GM19468 (cell line): ENCODE data around the gene PELI2.

Experiments
- ATAC-seq: cut with Tn5 transposase; IDR thresholded peaks from one replicate; pipeline ENCODE4 v1.9.1; 2021; ENCODE audit warnings: mild to moderate bottlenecking, moderate library complexity, moderate number of reproducible peaks; ENCODE audit not compliant: unreplicated experiment; ENCODE audit errors: extremely low read depth

PELI2 gene

DNA sequence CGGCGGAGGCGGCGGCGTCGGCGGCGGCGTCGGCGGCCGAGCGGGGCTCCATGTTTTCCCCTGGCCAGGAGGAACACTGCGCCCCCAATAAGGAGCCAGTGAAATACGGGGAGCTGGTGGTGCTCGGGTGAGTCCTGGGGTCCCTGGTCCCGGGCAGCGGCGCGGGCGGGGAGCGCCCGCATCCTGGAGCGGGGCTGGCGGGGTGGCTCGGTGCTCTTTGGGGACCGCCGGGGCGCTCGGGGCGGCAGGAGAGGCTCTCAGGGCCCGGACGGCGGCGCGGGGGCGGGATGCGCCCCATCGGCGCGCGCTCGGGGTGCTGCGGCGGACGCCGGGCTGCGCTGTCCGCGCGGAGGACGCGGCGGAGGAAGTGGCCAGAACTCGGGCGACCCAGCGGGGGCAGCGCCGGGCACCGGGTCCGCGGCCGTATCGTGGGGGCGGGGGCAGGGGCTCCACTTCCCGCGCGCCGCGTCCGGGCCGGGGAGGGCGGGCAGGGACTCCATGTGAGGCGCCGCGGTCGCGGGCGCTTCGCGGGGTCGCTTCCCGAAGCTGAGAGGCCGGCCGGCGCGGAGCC, 485 bp downstream of the PELI2 start:
- ATAC-seq: no peak

DNA sequence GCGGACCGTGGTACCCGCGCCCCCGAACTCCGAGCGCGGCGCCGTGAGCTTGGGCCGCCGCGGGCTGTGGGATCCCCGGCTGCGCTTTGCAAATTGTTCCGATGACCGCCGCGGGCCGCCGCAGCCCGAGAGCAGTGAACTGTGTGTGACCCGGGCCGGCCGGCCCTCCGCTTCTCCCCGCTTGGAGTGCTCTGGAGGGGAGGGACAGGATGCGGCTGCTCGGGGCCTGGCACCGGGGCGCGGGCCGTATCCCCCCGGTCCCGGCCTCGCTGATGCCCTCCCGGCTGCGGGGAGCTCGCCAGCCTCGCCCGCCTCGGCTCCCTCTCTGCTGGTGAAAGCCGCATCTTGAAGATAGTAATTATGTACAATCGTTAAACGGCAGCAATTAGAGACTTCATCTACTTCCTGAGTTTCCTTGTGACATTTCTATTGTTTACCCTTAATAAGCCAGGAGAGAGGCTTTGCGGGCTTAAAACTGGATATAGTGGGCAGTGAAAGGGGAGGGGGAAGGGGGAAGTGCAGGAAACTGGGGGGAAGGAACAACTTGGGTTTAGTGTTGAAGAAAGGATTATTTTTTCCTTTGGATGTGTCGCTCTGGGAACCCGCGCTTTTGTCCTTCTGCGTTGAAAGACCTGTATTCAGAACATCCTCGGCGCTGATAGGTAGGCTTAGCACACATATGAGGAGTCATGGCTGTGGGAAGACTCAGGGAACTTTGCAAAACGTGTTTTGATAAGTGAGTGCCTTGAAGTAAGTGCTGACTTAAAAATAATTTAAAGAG, 1.2 kb downstream of the PELI2 start:
- no peak for ATAC-seq

GRCh38 chr14:56120091-56120691, 2.0 kb downstream of the PELI2 start:
- no peak for ATAC-seq

- no peak for ATAC-seq
Measured at GRCh38 chr14:56121816-56122215, 3.6 kb downstream of the PELI2 start.

- ATAC-seq: no peak
Measured at GRCh38 chr14:56122301-56122700, 4.1 kb downstream of the PELI2 start.

DNA sequence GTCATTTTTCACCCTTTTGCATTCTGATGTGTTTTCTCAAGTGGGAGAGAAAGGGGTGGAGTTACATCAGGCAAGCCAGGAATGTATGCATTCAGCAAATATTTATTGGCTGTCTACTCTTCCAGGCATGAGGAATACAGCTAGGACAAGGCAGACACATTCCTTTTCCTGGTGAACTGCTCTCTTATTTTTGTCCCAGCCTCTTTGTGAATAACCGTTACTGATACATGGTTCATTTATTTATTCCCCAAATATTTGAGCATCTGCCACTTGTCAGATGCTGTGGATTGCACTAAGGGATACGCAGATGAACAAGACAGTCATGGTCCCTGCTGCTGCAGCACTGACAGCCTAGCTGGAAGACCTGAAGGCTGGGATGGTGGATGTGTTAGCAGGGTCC, 6.1 kb downstream of the PELI2 start:
- no peak for ATAC-seq

DNA sequence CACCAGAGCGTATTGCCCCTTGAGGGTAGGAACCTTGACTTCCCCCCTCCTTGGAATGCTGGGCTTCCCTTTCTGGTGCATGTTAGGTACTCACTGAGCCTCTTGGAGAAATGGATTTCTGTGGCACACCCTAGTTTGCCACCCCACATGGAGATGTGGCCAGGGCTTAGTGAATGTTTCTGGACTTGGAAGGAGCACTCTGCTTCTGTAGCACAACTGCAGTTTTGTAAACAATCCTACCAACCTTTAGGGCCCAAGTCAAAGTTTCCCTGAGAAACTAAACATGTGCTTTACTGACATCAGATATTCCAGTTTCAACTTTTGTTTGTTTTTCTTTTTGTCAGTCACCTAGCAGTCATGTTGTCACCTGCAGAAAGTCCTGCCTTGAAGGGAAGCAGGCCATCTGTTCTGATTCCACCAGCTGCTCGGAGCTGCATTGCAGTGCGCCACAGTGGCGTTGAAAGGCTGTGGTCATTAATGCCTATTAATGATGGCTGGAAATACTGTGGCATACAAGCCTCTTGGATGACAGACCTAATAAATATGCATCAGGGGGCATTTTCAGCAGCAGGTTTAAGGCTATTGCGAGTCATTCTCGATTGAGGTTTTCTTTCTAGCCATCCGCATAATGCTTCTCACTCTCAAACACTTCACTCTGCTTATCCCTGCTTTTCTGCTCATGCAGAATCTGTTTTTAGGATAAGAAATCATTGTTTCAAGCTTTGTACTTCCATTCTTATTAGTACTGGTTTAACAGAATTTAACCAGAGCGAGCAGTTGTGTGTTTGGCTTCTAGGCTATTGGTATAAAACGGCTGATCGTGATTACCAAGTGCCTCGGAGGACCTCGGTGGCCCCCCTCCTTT, 7.8 kb downstream of the PELI2 start:
- no peak for ATAC-seq

DNA sequence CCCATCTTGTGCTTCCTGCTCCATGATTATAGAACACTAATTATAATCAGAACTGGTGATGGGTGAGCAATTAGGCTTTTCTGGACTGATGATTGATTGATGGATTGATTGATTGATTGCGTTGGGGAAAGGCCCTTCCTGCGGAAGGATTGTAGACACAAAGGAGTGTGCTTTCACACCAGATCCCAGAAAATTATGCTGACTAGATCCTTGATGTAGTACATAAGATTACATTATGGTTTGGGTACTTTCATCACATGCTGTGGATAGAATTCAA, 8.4 kb downstream of the PELI2 start:
- ATAC-seq: no peak

DNA sequence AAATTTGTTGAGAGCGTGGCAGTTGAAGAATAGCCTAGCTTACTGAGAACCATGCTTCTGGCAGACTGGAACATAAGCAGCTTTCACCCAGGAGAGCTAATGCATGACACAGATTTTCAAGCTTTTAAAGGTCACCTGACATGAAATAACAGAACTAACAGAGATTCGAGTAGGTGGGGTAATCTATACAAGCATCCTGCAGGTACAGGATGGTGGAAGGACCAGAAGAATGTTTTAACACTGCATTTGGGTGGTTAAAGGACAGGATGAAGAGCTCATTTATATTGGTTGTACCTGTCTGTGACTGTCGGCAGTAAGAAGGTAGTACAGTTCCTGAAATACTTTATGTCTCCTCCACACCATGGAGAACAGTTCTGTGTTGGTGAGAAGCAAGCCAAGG, 8.9 kb downstream of the PELI2 start:
- no peak for ATAC-seq

GRCh38 chr14:56129092-56129491, 10.9 kb downstream of the PELI2 start:
- no peak for ATAC-seq

GRCh38 chr14:56129933-56130332, 11.7 kb downstream of the PELI2 start:
- ATAC-seq: no peak

- ATAC-seq: no peak
Measured at GRCh38 chr14:56131004-56131864, 13.0 kb downstream of the PELI2 start.

DNA sequence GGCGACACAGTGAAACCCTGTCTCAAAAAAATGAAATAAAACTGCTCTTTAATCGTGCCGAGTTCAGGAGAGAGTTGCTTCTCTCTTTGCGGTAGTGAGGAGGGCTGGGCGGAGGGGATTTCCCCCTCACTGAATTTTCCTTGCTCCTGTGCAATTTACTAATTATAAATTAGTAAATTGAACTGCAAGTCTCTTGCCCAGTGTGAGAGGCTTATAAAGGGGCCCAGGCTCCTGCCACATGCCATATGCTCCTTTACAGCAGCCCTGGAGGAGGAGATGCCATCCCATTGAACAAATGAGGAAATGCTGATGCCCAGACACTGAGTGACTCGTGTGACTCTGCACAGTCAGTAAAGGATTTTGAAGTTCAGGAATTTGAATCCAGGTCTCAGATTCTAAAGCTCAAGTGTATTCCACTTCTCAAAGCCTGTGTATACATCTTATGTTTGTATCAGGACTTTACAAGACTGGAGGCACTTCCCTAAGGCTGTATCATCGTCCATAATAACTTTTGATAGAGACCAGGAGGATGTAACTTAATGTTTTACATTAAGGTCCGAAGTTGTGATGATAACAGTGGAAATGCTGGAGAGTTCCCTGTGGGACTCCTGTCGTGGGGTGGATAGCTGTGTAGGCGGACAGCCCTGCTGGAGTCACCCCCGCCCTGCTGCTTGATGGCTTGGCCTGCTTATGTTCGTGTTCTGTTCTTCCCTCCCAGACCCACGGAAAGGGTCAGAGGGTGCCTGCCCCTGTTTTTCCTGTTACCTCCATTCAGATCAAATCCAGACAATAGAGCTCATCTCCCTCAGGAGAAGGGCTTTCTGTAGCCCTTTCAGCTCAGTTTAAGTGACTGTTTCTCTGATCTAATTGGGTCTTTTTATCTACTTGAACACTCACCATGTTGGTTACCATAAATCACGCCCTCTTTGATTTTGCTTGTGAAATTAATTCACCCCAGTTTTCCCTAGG, 13.9 kb downstream of the PELI2 start:
- no peak for ATAC-seq

DNA sequence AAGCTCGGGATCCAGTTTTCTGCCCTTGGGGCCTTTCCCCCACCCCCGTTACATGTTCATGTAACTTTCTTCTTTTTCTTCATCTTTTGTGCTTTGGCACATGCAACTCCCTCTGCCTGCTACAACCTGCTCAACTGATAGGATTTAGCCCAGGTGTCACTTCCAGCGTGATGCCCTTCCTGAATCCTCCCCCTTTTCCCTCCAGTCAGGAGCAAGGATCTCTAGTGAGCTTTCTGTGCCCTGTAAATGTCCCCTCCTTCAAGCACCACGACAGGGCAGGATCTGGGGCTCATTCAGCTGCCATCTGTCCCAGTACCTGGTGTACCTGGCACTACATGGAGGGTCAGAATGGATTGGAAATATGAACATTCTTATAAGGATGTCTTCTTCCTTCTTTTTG, 15.3 kb downstream of the PELI2 start:
- no peak for ATAC-seq

- ATAC-seq: no peak
Measured at GRCh38 chr14:56135001-56135400, 16.8 kb downstream of the PELI2 start.

DNA sequence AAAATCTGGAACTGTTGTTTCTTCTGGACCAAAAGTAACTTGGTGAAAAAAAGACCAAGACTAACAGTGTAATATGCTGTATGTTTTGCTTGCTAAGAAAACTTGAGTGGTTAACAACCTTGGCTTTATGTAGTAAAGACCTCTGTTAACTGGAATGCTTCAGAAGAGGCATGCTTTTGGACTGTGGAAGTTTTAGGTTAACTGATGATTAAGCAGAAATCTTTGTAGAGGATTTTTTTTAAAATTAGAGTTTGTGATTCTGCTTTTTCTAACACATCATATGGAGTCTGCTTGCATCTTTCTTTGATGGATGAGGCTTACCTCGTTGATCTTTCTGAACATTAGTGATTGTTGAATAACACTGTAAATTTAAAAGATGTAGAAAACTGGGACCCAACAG, 17.5 kb downstream of the PELI2 start:
- ATAC-seq: no peak

DNA sequence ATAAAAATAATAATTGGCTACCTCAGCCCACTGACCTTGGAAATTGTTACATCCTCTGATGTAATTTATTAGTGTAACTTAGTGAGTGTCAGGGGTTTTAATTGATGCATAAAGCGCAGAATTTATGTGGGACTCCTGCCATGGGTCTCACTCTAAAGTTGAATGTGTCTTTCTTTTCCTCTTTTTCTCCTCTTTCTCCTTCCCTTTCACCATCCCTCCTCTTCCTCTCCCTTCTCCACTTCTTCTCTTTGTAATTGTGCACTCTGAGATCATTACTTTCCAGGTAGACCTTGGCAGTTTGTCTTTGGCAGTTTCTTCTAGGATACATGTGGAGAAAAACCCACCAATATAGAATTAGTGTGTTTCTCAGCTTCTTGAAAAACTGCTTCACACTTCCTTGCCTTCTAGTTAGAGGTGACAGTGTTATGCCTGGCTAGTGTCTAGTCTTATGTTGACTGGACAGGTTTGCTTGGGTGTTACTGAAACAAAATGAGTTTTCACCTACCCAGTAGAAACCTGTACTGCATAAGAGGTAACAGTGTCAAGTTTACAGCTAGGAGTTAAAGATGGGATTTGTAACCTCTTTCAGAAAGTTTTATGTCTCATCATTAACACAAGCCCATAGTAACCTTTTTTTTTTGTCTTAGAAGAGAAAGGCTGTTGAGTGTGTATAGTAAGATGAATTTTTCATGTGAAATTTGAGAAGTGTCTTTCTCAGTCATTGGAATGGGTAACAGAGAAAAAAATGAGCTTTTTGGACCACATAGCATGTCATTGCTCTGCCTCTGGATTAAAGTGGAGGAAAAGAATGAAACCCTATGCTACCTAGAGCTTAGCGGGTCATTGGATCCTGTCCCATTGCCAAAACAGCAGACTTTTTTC, 18.6 kb downstream of the PELI2 start:
- no peak for ATAC-seq

DNA sequence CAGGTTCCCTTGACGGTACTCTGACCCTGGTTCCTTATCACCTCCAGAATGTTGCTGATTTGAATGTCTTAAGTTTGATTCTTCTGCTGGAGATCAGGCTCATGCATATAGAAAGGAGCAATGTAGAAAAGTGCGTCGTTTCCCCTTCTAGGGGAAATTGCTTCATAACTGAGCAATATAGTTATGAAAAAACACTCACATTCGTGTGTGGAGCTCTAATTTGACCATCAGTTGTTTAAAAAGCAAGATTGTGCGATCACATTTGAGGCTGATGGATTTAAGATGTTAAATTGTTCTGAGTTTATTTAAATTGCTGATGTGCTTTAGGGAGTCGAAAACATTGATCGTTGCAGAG, 19.2 kb downstream of the PELI2 start:
- no peak for ATAC-seq
